ENCODE measurements around the gene PVALEF. TPM values are rescaled to one million over a fixed set of nuclear protein-coding genes. Genes with fewer than 3 reads are reported as not detected.

Gene PVALEF
- total and polyA plus RNA-seq, 9 donors = not detected

GRCh38 chr17:81136366-81136765, 28.9 kb upstream of the PVALEF start:
- H3K4me1 ChIP-seq (ENCODE audit: insufficient read depth) = no peaks in the 10 kb centered on the region
- TF ChIP-seq CTCF (IDR thresholded peaks at IDR 0.05) = no peak
- no peak for TF ChIP-seq POLR2A (IDR thresholded peaks at IDR 0.05)
- TF ChIP-seq EP300 (IDR thresholded peaks at IDR 0.05) = no peak
- WGBS, 3 donors = 62 to 64% (median 64%) methylated on average over 6 to 8 of the region's 8 CpGs
- no peaks in the 10 kb centered on the region for H3K27me3 ChIP-seq
- DNase-seq = no peak
- H3K9me3 ChIP-seq = no peaks in the 10 kb centered on the region
- intact Hi-C loops (cut with DNase I) = no loop called here
- H3K27ac ChIP-seq = no peak overlapping the region
- H3K36me3 ChIP-seq = no peaks in the 10 kb centered on the region
- H3K4me3 ChIP-seq = no peak overlapping the region

GRCh38 chr17:81137248-81137647, 28.1 kb upstream of the PVALEF start:
- 83 to 88% (median 84%) methylated on average over 13 of the region's 13 CpGs for WGBS, 3 donors
- no peaks in the 10 kb centered on the region for H3K36me3 ChIP-seq
- intact Hi-C loops (cut with DNase I) = no loop called here
- H3K27me3 ChIP-seq = no peaks in the 10 kb centered on the region
- H3K4me3 ChIP-seq = no peak overlapping the region
- no peak for TF ChIP-seq CTCF (IDR thresholded peaks at IDR 0.05)
- no peak for TF ChIP-seq EP300 (IDR thresholded peaks at IDR 0.05)
- no peak for TF ChIP-seq POLR2A (IDR thresholded peaks at IDR 0.05)
- no peaks in the 10 kb centered on the region for H3K9me3 ChIP-seq
- H3K27ac ChIP-seq = no peak overlapping the region
- H3K4me1 ChIP-seq (ENCODE audit: insufficient read depth) = no peaks in the 10 kb centered on the region
- no peak for DNase-seq

GRCh38 chr17:81138083-81138482, 27.2 kb upstream of the PVALEF start:
- Histone ChIP-seq H3K36me3 (no peaks in the 10 kb centered on the region), H3K4me3 (no peak overlapping the region), H3K27me3 (no peaks in the 10 kb centered on the region), H3K9me3 (no peaks in the 10 kb centered on the region), H3K4me1 (ENCODE audit: insufficient read depth) (peaks cover 3% of the 10 kb centered on the region), H3K27ac (no peak overlapping the region)
- intact Hi-C loops (cut with DNase I) = no loop called here
- no peak for DNase-seq
- 85 to 88% (median 86%) methylated on average over 15 of the region's 15 CpGs for WGBS, 3 donors
- TF ChIP-seq EP300 (IDR thresholded peaks at IDR 0.05) (no peak), POLR2A (IDR thresholded peaks at IDR 0.05) (no peak), CTCF (IDR thresholded peaks at IDR 0.05) (no peak)

GRCh38 chr17:81138500-81138899, 26.8 kb upstream of the PVALEF start:
- intact Hi-C loops (cut with DNase I) = no loop called here
- TF ChIP-seq CTCF (IDR thresholded peaks at IDR 0.05) = no peak
- TF ChIP-seq EP300 (IDR thresholded peaks at IDR 0.05) = no peak
- TF ChIP-seq POLR2A (IDR thresholded peaks at IDR 0.05) = no peak
- H3K9me3 ChIP-seq = no peaks in the 10 kb centered on the region
- 89 to 92% (median 90%) methylated on average over 25 of the region's 25 CpGs for WGBS, 3 donors
- H3K27me3 ChIP-seq = no peaks in the 10 kb centered on the region
- H3K4me1 ChIP-seq (ENCODE audit: insufficient read depth) = peaks cover 3% of the 10 kb centered on the region
- H3K4me3 ChIP-seq = no peak overlapping the region
- no peak overlapping the region for H3K27ac ChIP-seq
- DNase-seq = no peak
- no peaks in the 10 kb centered on the region for H3K36me3 ChIP-seq

GRCh38 chr17:81139428-81139827, 25.9 kb upstream of the PVALEF start:
- H3K4me3 ChIP-seq = no peak overlapping the region
- no peak for DNase-seq
- WGBS, 3 donors = 80 to 86% (median 85%) methylated on average over 8 of the region's 8 CpGs
- H3K27ac ChIP-seq = no peak overlapping the region
- no peak for TF ChIP-seq POLR2A (IDR thresholded peaks at IDR 0.05)
- no peak for TF ChIP-seq CTCF (IDR thresholded peaks at IDR 0.05)
- TF ChIP-seq EP300 (IDR thresholded peaks at IDR 0.05) = no peak
- intact Hi-C loops (cut with DNase I) = no loop called here
- H3K9me3 ChIP-seq = no peaks in the 10 kb centered on the region
- H3K4me1 ChIP-seq (ENCODE audit: insufficient read depth) = peaks cover 3% of the 10 kb centered on the region
- H3K27me3 ChIP-seq = no peaks in the 10 kb centered on the region
- no peaks in the 10 kb centered on the region for H3K36me3 ChIP-seq
